ENCODE results near the gene ZNF329. TPM values are rescaled to one million over a fixed set of nuclear protein-coding genes. Genes with fewer than 3 reads are reported as not detected.

The ZNF329 gene
- polyA plus RNA-seq, 4 donors, result 1.1 to 12.3 (median 2.7) TPM

Other genes starting within 250 kb of the ZNF329 start
- 10 to 100 TPM in 1 of 4 donors, 1 to 10 TPM in 3; 1.6 to 24.0 (median 3.4) TPM for gene ZNF417, start 234.2 kb downstream of the ZNF329 start, polyA plus RNA-seq
- 10 to 100 TPM in 1 of 4 donors, 1 to 10 TPM in 3; 2.5 to 14.1 (median 5.0) TPM for gene ZNF418, start 215.4 kb downstream of the ZNF329 start, polyA plus RNA-seq
- gene ZNF256, start 203.1 kb downstream of the ZNF329 start, polyA plus RNA-seq, result 1 to 10 TPM; 1.3 to 7.7 (median 2.4) TPM
- 1 to 10 TPM in 2 of 4 donors, under 1 TPM in 1, not detected in 1; 0.85 to 1.3 (median 1.0) TPM for gene C19orf18, start 176.3 kb downstream of the ZNF329 start, polyA plus RNA-seq
- gene ZNF606, start 148.0 kb downstream of the ZNF329 start, polyA plus RNA-seq, result 10 to 100 TPM in 1 of 4 donors, 1 to 10 TPM in 3; 3.8 to 20.1 (median 6.4) TPM
- under 1 TPM in 2 of 4 donors, not detected in 2; 0.21 to 0.38 TPM for gene ZSCAN1, start 116.8 kb downstream of the ZNF329 start, polyA plus RNA-seq
- 1 to 10 TPM in 2 of 4 donors, under 1 TPM in 2; 0.67 to 6.2 (median 1.4) TPM for gene ZNF135, start 91.5 kb downstream of the ZNF329 start, polyA plus RNA-seq
- 10 to 100 TPM in 2 of 4 donors, 1 to 10 TPM in 2; 6.3 to 58.1 (median 18.5) TPM for gene ZSCAN18, start 52.6 kb downstream of the ZNF329 start, polyA plus RNA-seq
- gene ZNF274, start 32.3 kb upstream of the ZNF329 start, polyA plus RNA-seq, result 10 to 100 TPM; 13.6 to 34.8 (median 22.7) TPM
- gene ZNF544, start 78.1 kb upstream of the ZNF329 start, polyA plus RNA-seq, result 10 to 100 TPM; 11.9 to 31.9 (median 17.8) TPM
- gene ZNF8, start 128.2 kb upstream of the ZNF329 start, polyA plus RNA-seq, result 1 to 10 TPM in 3 of 4 donors, under 1 TPM in 1; 0.54 to 4.3 (median 1.5) TPM
- 10 to 100 TPM; 34.8 to 53.9 (median 51.6) TPM for gene ERVK3-1, start 154.6 kb upstream of the ZNF329 start, polyA plus RNA-seq
- gene ZSCAN22, start 176.2 kb upstream of the ZNF329 start, polyA plus RNA-seq, result 1 to 10 TPM in 2 of 4 donors, under 1 TPM in 2; 0.67 to 3.2 (median 1.0) TPM
- 10 to 100 TPM in 1 of 4 donors, 1 to 10 TPM in 1, under 1 TPM in 1, not detected in 1; 0.64 to 45.9 (median 9.3) TPM for gene A1BG, start 202.7 kb upstream of the ZNF329 start, polyA plus RNA-seq
- gene ZNF497, start 212.0 kb upstream of the ZNF329 start, polyA plus RNA-seq, result 1 to 10 TPM in 1 of 4 donors, under 1 TPM in 2, not detected in 1; 0.22 to 2.3 (median 0.82) TPM
- 1 to 10 TPM; 2.9 to 5.3 (median 3.8) TPM for gene ZNF837, start 230.2 kb upstream of the ZNF329 start, polyA plus RNA-seq
- 1,000 to 10,000 TPM in 3 of 4 donors, 100 to 1,000 TPM in 1; 863 to 1,751 (median 1,458) TPM for gene RPS5, start 236.5 kb upstream of the ZNF329 start, polyA plus RNA-seq
- not detected for gene RNF225, start 244.9 kb upstream of the ZNF329 start, polyA plus RNA-seq

Data from small intestine (tissue), 4 donors.